ENCODE data around the gene PTTG2.

GRCh38 chr4:37998226-37998625, 38.0 kb downstream of the PTTG2 start:
- no peak for TF ChIP-seq CTCF (IDR thresholded peaks at IDR 0.05)
- no peak for TF ChIP-seq POLR2A (IDR thresholded peaks at IDR 0.05)

Measured in body of pancreas (tissue), 4 donors.